Measurements from ENCODE around the gene FAM83D.
"Not testable (repeated sequence)": the region's sequence is repeated elsewhere in the genome, so short reads cannot be mapped to it uniquely, and the experiment has no call there.

The FAM83D gene

DNA sequence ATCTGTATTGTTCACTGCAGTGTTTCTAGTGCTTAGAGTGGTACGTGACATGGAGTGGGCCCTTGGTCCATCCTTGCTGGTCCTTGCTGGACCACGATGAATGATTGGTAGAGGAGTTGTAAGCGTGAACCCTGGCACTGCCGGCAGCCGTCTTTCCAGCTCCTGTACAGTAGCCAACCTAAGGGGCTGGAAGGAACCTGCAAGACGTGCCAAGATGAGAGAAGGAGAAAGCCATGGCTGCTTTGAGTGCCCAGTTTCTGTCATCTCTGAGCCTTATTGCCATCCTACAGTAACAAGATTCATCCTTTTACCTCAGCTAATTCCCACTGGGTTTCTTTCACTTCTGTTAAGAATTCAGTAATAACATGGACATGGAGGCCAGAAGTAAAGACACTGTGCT is 41.9 kb downstream of the FAM83D start:
- no peak for DNase-seq (ENCODE audit: low spot score)

DNA sequence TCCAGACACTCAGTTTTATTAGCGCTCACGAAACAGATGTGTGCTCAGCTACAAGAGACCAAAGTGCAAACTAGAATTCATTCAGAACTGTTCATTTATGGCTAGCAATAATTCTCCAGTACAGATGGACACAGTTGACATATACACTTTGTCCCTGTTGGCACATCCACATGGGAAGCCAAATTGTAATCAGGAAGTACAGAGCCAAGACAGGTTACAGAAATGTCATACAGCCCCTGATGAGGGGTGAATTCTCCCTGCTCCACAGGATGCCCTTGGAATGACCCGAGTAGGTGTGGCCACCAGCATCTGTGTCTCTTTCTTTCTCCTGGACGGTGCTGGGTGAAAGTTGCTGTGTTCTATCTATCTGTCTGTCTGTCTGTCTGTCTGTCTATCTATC is 43.5 kb downstream of the FAM83D start:
- DNase-seq (ENCODE audit: low spot score), result no peak

- peak; percentile 63 for DNase-seq (ENCODE audit: low spot score)
Observed at GRCh38 chr20:38970302-38970701, 44.1 kb downstream of the FAM83D start.

- DNase-seq (ENCODE audit: low spot score), result no peak
Observed at GRCh38 chr20:38973107-38973506, 46.9 kb downstream of the FAM83D start.

- peak; percentile 17 for DNase-seq (ENCODE audit: low spot score)
Observed at GRCh38 chr20:38973645-38974044, 47.4 kb downstream of the FAM83D start.

GRCh38 chr20:38975539-38976120 is 49.4 kb downstream of the FAM83D start:
- DNase-seq (ENCODE audit: low spot score), result no peak

GRCh38 chr20:38979434-38979833 is 53.2 kb downstream of the FAM83D start:
- DNase-seq (ENCODE audit: low spot score), result no peak

DNA sequence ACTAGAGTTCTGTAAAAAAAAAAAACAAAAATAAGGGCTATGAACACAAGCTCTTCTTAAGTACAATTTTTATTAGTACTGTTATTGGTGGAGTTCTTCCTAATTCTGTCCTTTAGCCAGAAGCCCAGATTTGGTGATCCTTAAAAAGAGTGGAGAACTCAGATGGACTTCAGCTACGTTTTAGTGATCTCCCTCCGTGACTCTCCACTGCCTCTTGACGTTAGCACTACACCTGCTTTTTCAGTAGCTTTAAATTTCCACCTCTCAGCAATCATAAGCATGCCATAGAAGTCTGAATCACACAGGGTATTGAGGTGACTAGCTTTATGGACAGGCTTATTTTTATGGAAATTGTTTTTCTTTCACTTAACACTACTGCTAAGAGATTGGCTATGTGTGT is 53.6 kb downstream of the FAM83D start:
- no peak for DNase-seq (ENCODE audit: low spot score)

DNA sequence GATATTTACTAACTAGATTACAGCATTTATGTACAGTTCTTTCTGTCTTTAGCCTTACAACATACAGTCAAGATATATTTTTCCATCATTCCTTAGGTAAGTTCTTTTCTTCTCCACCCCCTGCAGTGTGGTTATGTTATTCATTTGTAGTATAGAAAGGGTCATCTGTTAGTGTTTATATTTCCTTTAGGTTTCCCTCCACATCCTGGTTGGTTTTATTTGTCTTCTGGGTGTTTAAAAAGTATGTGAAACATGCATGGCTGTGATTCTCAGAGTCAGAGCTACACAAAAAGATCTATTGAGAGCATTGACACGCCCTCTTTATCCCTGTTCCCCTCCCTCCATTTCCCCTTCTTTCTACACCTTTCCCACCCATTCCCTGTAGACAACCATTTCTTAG is 56.1 kb downstream of the FAM83D start:
- DNase-seq (ENCODE audit: low spot score), result no peak

DNA sequence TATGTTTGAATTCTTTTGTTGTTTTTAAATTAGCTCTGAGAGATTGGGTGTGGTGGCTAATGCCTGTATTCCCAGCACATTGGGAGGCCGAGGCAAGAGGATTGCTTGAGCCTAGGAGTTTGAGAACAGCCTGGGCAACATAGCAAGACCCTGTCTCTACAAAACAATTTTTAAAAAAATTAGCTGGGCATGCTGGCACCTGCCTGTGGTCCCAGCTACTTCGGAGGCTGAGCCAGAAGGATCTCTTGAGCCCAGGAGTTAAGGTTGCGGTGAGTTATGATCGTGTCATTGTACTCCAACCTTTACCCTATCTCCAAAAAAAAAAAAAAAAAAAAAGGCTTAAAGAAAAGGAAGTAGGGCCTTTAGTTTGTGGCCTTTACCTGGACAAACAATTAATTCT is 58.8 kb downstream of the FAM83D start:
- DNase-seq (ENCODE audit: low spot score), result no peak

DNA sequence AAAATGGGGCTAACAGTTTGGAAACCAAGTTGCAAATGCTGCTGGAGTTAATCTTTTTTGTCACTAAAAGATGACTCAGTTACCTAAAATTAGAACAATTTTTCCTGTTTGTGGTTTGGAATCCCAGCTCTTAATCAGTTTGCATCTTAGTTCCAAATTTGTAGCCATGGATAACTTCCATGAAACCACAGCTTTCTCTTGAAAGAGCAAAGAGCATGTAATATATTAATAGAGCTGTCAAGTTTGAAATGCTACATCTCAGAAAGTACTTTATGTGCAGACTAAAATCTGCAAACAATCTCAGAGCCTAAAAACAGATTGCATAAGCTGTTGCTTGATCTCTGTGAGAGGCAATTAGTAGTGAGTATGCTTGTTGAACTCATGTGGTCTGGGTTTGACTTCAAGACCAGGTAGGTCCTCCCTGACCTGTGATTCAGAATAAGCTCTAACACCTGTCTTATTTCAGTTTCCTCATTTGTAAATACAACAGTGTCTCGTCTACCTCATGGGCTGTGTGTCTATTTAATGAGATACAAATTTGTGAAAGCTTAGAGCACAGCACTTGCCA is 59.5 kb downstream of the FAM83D start:
- peak; percentile 63 for DNase-seq (ENCODE audit: low spot score)

DNA sequence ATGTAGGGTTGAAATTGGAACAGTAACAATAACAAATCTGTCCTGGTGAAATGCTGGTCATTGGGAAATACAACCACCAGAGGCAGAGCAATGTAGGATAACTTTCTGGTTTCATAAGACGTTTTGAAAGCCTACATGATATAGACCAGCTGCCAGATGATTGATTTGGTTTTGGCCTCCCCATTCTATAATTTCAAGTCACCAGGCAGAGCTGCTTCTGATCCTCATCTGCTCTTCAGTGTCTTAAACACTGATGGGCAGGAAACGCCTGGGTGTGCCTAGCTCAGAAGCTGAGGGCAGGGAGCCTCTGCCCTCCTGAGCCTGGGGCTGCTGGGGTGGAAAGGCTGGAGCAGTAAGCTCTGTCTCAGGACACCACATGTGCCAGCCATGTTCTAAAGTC is 60.4 kb downstream of the FAM83D start:
- DNase-seq (ENCODE audit: low spot score), result no peak

- no peak for DNase-seq (ENCODE audit: low spot score)
Observed at GRCh38 chr20:38987777-38988176, 61.6 kb downstream of the FAM83D start.

DNA sequence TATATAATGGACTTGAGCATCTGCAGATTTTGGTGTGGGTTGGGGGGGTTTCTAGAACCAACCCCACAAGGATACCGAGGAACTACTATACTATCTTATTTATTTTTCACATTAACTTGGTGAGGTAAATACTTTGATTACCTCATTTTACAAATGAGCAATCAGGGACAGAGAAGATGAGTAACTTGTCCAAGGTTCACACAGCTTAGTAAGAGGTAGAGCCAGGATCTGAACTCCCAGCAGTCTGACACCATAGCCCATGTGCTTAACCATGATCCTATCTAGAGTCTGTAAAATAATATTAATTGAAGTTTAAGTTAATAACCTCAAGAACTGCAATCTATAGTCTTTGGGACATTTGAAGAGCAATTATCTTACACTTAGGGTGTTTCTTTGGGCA is 64.5 kb downstream of the FAM83D start:
- no peak for DNase-seq (ENCODE audit: low spot score)

DNA sequence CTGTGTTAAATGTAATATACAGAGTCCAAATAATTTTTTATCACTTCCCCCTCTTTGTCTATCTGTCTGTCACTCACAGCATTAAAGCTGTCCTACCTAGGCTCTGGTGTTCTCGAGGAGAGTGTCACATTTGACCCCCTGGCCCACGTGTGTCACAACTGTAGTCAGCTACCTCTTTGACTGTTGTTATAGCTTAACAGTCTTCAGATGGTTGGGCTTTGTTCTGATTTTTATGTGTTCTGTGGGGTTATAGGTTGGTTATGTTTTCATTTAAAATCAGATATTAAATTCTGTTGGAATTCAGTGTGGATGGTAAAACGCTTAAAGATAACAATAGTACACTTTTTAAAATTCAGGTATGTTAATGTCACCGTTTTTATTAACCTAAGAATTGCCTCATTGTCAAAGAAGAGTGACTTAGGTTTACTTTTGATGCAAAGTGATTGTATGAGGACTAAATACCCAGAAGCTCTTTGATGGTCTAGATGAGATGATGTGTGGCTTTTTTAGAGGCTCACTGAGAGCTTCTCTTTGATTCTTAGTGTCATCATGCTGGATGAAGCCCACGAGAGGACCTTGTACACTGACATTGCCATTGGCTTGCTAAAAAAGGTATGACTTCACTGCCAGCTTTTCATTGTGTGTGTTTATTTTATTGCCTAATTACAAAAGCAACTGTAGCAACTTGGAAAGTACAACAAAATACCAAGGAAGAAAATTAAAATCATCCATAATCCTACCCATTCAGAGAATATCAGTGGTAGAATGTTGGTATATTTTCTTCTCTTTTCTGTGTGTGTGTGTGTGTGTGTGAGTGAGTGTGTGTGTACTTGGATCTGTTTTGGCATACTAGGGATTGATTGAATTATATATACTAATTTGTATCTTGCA is 65.8 kb downstream of the FAM83D start:
- DNase-seq (ENCODE audit: low spot score), result no peak

DNA sequence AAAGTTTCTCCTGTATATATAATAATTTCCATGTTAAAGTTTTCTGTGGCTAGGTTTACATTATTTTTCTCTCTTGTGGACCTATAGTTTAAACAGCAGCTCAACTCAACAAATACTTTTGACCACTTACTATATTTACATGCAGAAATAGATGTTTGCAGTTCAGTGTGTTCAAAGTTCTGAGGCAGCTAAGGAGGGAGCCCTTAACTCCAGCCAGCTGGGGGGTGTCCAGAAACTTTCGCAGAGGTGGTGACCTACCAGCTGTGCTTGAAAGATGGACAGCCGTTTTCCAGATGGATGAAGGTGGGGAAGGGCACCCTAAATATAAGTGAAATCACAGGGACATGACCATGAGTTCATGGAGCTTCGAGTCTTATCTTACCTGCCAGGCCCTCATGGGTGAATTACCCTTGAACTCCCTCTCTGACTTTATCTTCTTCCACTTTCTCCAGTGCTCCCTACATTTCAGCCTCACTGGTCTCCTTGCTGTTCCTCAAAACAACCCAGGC is 69.4 kb downstream of the FAM83D start:
- no peak for DNase-seq (ENCODE audit: low spot score)

DNA sequence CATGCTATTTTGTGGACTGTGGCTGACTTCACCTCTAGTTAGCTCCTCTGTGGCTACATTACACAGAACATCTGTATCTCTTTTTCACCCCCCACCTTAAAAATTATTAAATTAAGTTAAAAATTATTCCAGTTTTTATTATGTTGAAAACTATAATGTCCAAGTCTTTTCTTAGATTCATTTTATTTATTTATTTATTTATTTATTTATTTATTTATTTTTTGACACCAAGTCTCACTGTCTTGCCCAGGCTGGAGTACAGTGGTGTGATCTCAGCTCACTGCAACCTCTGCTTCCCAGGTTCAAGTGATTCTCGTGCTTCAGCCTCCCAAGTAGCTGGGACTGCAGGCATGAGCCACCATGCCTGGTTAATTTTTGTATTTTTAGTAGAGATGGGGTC is 70.6 kb downstream of the FAM83D start:
- DNase-seq (ENCODE audit: low spot score), result not testable (repeated sequence)

GRCh38 chr20:38997622-38998021 is 71.4 kb downstream of the FAM83D start:
- DNase-seq (ENCODE audit: low spot score), result no peak

GRCh38 chr20:38999217-38999616 is 73.0 kb downstream of the FAM83D start:
- no peak for DNase-seq (ENCODE audit: low spot score)

DNA sequence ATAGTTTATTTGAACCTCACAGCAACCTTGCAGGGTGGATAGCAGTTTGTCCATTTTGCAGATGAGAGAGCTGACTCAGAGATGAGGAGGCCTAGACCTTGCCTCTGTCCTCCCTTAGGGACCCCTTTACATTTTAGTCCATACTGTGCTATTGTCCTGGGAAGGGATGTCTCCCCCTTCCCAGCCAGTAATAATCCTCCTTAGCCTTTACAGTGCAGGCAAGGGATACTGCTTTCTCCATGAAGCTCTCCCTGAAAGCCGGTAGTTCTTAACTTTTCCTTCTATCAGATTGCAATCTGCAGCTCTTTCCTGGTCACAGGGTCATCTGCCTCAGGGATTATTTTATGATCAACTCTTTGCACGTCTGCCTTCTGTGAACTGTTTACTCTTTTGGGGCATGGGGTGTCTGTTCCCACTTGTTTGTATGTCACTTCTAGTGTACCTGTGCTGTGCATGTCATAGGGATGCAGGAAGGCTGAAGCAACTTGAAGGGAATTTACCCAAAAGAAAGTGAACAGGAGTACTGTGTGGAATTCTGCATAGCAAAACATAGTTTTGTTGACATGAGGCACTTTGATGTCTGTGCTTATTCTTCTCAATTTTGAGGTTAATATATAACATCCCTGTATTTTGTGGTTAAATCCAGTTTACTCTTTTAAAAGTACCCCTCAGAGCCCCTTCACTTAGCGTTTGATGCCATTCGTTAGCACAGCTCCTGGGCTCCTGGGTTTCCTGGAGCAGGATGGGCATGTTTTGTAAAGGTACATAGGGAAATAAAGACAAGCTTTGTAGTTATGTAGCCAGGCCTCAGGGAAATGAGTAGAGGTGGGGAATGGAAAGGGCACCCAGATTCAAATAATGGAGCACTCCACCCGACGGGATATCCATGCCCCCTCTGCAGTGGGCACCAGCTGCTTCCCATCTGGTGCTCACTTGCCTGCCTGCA is 74.0 kb downstream of the FAM83D start:
- no peak for DNase-seq (ENCODE audit: low spot score)
